Glomerular visceral epithelial cell (primary cell): ENCODE results near the gene KIF1B.

ENCODE experiments used
- DNase-seq: peaks from one replicate; pipeline ENCODE4 v3.0.0-alpha.2; 2016; ENCODE audit errors: extremely low spot score

Gene KIF1B, protein sequence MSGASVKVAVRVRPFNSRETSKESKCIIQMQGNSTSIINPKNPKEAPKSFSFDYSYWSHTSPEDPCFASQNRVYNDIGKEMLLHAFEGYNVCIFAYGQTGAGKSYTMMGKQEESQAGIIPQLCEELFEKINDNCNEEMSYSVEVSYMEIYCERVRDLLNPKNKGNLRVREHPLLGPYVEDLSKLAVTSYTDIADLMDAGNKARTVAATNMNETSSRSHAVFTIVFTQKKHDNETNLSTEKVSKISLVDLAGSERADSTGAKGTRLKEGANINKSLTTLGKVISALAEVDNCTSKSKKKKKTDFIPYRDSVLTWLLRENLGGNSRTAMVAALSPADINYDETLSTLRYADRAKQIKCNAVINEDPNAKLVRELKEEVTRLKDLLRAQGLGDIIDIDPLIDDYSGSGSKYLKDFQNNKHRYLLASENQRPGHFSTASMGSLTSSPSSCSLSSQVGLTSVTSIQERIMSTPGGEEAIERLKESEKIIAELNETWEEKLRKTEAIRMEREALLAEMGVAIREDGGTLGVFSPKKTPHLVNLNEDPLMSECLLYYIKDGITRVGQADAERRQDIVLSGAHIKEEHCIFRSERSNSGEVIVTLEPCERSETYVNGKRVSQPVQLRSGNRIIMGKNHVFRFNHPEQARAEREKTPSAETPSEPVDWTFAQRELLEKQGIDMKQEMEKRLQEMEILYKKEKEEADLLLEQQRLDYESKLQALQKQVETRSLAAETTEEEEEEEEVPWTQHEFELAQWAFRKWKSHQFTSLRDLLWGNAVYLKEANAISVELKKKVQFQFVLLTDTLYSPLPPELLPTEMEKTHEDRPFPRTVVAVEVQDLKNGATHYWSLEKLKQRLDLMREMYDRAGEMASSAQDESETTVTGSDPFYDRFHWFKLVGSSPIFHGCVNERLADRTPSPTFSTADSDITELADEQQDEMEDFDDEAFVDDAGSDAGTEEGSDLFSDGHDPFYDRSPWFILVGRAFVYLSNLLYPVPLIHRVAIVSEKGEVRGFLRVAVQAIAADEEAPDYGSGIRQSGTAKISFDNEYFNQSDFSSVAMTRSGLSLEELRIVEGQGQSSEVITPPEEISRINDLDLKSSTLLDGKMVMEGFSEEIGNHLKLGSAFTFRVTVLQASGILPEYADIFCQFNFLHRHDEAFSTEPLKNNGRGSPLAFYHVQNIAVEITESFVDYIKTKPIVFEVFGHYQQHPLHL (N-terminal part only)

DNA sequence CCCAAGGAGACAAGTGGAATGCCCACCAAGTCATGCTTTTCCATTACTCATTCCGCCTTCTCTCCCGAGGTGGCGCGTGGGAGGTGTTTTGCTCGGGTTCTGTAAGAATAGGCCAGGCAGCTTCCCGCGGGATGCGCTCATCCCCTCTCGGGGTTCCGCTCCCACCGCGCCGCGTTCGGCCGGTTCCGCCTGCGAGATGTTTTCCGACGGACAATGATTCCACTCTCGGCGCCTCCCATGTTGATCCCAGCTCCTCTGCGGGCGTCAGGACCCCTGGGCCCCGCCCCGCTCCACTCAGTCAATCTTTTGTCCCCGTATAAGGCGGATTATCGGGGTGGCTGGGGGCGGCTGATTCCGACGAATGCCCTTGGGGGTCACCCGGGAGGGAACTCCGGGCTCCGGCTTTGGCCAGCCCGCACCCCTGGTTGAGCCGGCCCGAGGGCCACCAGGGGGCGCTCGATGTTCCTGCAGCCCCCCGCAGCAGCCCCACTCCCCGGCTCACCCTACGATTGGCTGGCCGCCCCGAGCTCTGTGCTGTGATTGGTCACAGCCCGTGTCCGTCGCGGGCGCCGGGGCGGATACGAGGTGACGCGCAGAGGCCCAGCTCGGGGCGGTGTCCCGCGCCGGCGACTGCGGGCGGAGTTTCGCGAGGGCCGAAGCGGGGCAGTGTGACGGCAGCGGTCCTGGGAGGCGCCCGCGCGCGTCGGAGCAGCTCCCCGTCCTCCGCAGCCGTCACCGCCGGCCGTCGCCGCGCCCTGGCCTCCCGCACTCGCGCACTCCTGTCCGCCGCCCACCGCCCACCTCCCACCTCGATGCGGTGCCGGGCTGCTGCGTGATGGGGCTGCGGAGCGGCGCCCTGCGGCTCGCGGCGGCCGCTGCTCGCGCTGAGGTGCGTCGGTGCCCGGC, at the start of gene KIF1B:
KIF1B (plus strand) TSS at position 666 of the 906 bp plus-strand sequence. CDS start 21,759 bp downstream, outside the sequence.
- DNase-seq: peak; percentile 98

DNA sequence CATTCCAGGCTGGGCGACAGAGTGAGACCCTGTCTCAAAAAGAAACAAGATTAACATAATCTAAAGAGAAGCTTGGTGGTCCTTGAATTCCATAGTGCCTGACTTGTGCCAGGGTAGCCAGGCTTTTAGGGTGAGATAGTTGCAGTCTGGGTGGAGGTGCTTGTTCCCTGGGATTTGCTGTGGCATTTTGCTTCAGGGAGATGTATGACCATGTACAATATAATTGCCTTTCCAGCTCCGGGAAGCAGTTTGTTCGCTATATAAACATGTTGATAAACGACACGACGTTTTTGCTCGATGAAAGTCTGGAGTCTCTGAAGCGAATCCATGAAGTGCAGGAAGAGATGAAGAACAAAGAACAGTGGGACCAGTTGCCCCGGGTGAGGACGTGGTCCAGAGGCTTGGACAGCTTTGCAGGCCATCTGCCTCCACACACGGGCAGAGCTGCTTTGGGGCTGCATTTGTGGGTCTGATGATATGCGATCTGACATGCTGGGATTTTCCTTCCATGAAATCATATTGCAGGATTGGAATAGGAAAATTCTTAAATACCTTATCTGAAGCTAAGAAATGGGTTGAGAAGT, 49.4 kb upstream of the KIF1B start:
- DNase-seq: no peak

DNA sequence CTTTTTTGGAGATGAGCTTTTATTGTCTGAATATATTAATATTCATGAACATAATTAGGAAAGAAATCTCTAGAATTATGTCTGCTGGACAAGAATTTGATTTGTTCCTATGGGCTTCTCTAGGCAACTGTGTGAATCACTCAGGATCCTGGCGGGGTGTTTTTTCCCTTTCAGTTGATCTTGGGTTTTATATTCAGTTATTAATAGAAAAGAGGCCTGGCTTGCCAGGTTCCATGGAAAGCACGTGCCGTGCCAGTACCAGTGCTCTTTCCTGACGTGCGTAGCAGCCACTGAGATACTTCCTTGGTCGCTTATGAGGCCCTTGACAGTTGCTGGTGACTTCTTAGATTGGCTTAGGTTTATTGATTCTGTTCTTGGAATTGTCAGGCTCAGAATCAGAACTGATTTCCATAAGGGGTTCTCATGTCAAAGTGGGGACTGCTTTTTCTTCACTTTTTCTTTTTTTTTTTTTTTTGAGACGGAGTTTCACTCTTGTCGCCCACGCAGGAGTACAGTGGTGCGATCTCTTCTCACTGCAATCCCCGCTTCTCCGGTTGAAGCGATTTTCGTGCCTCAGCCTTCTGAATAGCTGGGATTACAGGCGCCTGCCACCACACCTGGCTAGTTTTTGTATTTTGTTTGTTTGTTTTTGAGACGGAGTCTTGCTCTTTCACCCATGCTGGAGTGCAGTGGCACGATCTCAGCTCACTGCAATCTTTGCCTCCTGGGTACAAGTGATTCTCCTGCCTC, 48.7 kb upstream of the KIF1B start:
- DNase-seq: no peak

DNA sequence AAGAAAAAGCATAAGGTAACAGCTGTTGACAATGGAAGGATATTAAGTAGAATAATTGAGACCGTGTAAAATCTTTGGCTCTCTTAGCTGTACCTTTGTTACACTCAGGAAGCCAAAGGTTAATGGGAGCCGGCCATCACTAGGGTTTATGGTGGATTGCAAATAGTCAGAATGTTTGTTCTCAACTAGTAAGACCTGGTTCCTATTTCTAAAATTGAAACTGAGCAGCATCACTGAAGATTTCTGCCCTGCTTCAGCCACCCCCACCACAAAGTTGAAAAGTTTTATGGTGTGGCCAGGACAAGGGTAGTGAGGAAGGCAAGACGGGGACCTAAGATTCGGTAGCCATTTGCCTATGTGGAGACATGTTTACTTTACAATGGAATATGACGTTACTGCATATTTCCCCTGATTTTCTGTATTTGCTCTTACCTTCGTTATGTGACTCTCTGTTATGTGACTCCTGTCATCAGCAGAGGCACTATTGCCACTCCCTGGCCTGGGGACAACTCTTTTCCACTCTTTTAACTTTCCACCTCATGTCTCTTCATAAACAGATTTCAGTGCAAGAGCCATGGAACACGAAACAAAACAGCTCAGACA, 41.4 kb upstream of the KIF1B start:
- no peak for DNase-seq

DNA sequence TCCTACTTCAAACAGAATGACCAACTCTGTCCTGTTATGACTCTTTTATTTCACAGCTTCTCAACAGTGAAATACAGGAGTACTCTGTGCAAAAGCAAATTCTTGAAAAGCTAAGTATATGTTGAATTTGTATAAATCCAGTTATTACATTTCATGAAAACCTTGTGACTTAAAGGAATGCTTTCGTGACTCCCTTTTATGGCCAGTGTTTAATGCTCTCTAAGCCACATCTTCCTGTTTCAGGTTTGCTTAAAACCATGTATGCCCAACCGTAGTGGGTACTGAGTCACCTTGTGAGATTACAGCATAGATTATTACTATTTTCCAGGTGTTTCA, 40.2 kb upstream of the KIF1B start:
- DNase-seq: peak; percentile 13

DNA sequence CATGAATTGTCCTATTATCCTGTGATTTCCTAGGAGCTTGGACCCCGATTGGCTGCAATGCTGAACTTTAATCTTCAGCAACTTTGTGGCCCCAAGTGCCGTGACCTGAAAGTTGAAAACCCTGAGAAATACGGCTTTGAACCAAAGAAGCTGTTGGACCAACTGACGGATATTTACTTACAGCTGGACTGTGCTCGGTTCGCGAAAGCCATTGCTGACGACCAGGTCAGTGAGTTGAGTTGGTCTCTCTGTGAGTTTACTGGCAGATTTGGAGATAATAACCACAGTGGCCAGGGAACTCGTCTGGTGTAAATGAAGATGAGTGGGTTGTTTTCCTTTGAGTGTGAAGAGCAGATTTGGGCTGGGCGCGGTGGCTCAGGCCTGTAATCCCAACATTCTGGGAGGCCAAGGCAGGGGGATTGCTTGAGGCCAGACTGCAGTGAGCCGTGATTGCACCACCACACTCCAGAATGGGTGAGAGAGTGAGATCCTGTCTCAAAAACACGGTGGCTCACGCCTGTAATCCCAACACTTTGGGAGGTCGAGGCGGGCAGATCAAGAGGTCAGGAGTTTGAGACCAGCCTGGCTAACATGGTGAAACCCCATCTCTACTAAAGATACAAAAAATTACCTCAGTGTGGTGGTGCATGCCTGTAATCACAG, 39.1 kb upstream of the KIF1B start:
- DNase-seq: no peak

DNA sequence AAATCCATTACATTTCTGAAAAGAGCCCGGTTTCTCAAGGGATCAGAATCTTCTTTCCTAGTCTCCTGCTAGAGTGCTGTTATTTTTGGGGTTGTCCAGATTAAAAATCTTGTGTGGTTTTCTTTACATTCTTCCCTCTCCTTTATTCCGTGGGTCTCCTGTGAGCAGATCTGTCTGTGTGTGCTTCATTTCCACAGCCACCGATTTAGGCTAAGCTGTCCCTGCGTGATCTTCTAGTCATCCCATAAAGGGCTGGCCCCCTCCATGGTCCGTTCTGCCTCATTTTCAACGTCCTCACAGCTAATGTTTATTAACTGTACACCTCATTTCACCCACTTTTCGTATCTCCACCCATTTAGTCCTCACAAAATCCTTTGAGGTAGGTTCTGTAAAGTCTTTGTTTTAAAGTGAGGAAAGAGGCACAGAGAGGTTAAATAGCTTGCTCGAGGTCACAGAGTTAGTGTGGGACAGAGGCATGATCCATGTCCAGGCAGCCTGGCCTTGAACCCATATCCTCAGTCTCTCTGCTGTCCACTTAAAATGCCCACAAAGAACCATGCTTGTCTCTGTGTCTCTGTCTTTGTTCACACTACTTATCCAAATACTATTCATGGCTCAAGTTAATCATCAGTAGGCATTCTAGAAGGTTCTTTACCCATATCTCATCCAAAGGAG, 38.2 kb upstream of the KIF1B start:
- DNase-seq: no peak

DNA sequence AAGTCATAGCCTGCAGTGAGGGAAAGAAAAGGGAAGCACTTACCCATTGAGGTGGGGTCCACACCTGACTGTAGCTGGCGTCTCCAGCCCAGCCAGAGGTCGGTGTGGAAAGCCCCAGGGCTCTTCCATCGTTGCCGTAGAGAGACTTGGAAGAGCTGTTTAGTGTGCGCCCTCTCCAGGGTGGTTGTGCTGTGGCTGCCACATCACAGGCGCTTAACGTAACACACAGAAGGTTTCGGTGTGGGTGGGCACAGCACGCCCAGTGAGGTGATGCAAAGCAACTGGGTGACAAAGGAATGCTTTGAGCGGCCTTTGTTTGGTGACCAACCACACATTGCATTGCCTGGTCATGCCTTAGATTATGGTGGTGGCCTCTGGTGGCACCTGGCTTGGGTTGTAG, 36.8 kb upstream of the KIF1B start:
- no peak for DNase-seq

DNA sequence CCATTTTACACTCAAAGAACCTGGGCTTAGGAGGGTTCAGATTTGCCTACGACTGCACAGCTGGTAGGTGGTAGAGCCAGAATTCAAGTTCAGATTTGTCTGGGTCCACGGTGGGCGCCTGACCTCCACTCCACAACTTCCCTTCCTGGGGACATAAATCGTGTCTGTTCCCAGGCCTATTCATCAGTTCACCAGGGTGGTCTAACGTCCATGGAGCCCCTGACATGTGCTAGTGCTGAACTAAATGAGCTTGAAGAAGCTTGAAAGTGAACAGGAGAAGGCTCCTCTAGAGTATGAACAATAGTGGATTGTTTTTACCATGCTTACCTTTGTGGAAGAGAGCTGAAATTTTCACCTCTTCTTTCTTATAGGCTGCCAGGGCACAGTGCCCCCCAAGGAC, 32.5 kb upstream of the KIF1B start:
- no peak for DNase-seq

DNA sequence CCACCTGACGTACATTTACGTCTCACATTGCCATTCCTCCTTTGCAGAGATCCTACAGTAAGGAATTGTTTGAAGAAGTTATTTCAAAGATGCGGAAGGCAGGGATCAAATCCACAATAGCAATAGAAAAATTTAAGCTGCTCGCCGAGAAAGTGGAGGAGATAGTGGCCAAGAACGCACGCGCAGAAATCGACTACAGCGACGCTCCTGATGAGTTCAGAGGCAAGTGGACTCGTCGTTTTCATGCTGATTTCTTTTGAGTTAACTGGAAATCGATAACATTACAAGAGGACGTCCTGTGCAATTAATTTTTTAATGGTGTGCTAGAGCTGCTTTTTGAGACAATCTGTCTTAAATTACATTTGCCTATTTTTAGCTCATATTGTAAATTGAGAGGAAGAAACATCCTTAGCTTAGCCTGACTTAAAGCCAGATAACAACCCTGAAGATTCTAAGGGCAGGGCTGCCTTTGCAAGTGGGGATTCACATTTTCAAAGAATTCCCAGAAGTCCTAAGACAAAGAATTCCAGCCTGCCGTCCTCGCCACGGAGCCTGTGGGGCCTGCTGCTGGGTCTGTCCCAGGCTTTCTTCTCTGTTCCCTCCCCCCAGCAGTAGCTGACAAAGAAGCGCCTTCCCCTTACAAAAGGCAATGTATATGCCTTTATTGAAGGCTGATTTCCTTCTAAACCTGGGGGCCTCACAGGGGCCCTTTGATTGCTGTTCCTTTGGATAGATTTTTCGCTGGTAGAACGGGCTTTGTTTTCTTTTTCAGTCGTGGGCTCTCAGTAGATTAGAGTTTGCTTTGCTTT, 31.6 kb upstream of the KIF1B start:
- no peak for DNase-seq

DNA sequence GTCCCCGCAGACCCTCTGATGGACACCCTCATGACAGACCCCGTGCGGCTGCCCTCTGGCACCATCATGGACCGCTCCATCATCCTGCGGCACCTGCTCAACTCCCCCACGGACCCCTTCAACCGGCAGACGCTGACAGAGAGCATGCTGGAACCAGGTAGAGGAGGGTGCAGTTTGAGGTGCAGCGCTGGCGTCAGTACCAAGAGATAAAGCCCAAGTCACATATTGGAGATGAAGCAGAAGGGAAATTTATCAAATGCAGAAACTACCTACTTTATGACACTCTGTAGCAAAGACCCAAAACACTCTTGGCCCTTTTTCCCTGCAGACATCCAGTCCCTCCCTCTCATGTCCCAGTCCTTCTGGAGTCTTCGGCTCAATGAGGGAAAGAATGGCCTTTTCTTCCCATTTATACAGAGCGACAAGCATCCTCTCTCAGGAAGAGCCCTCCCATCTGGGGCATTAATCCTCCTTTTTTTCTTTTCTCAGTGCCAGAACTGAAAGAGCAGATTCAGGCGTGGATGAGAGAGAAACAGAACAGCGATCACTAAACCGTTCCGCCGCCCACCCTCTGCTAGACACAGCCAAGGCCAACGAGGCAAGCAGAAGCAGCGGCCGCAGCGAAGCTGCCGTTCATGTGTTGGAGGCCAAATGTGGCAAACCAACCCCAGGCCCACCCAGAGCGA, 30.8 kb upstream of the KIF1B start:
- DNase-seq: no peak

DNA sequence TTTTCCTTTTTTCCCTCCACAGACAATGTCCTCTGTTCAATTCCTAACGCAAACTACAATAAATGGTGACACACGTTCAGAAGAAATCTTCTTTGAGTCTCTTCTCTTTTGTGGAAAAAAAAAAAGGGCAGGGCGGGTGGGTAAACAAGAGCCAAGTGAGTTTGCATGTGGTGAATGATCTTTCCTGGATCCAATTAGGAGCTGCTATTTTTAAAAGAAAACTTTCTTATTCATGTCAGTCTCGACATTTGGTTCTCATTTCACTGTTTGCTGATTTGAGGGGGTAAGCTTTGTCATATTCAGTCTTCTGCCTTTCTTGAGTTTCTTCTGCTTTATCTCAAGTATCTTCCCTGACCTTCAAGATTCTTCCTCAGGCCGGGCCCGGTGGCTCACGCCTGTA, 29.2 kb upstream of the KIF1B start:
- no peak for DNase-seq

DNA sequence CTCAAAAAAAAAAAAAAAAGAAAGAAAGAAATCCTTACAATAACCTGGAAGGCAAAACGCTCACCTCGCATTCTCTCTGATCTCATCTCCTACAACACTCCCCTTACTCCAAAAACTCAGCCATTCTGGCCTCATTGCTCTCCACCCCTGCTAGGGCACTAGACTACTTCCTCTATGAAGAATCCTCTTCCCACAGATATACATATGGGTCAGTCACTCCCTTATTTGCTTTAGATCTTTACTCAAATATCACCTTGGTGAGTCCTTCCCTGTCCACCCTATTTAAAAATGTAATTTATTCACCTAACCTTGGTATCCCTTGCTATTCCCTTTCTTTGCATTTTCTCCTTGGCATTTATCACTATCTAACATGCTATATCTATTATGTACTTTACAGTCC, 24.6 kb upstream of the KIF1B start:
- no peak for DNase-seq

DNA sequence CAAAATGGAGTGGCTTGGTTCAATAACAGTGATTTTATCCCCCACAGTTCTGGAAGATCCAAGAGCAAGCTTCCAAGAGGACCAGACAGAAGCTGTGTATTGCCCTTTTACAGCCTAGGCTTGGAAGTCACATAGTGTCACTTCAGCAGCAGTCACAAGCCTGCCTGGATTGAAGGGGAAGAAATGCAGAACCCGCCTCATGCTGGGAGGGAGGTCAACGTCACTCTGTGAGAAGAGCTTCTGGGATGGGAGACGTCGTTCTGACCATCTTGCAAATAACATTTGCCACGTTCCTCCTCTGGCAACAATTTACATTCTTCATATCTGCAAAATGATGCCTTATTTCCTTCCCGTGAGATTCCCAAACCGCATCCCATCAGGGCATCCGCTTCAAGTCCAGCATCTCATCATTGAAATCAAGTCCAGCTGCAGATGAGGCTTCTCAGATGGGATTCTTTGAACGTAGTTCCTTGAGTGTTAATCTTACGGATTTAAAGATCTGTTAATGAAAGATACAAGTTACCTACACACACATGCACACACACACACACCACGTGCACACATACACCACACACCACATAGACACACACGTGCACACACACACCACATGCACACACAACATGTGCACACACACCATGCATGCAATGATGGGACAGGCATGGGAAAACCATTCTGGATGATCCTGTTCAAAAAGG, 23.9 kb upstream of the KIF1B start:
- DNase-seq: no peak

DNA sequence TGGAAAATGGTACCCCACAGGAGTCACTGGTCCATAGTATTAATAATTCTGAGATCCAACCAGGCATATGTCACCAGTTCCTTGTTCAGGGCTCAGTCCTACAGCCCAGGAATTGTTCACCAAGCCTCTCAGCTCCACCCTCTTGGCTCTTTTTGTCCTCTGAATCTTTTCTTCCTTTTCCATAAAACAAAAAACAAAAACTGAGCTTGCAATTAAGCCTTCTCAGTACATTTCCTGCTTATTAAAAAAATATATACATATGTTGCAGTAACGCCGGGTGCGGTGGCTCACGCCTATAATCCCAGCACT, 23.4 kb upstream of the KIF1B start:
- DNase-seq: no peak

DNA sequence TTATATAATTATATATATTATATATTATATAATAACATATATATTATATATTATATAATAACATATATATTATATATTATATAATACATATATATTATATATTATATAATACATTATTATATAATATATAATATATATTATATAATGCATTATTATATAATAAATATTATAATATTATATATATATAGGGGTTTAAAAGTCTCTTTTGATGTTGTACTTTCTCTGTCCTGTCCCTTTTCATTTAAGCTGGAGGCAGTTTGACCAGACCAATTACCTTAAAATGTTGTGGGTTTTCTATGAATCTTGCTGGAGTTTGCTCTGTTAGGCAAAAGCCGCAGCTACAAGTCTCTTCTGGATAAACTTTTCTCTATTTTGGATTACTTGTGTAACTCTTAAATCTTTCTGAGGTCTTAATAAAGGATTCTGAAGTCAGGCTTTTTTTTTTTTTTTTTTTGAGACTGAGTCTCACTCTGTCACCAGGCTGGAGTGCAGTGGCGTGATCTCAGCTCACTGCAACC, 22.2 kb upstream of the KIF1B start:
- no peak for DNase-seq

DNA sequence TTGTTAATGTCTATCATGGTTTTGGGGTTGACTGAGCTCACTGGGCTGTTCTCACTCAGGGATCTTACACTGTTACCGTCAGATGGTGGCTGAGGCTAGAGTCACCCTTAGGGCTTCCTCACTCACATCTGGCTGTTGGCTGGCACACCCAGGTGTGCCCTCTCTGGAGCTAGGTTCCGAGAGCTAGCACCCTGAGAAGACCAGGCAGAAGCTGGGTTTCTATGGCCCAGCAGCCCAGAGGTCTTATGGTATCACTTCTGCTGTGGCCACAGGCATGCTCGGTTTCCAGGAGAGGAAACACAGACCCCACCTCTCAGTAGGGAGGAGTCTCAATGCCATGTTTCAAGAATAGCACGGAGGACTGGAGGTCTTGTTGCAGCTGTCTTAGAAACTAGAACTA, 20.7 kb upstream of the KIF1B start:
- DNase-seq: no peak
